G401.6 (cell line): Measurements from ENCODE around the gene PRRT2.

ENCODE experiments used
- FAIRE-seq: peaks from 2 replicates; lab custom pipeline; 2012; peaks lifted over from hg19 to GRCh38; lab: Jason Lieb, UNC

Gene PRRT2

DNA sequence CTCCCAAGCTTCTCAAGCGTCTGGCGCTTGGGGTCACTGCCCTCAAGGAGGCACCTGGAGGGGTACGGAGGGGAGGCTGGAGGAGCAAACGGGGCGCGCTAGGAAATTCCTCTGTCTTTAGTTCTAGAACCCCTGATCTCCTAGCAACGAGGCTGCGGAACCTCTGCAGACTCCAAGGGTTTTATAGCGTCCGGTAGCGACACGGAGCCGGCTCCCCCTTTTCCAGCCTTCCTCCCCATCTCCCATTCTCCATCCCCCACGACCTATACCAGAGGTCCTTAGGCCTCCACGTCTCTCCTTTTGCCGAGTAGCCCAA, 51.6 kb downstream of the PRRT2 start:
- no peak for FAIRE-seq

DNA sequence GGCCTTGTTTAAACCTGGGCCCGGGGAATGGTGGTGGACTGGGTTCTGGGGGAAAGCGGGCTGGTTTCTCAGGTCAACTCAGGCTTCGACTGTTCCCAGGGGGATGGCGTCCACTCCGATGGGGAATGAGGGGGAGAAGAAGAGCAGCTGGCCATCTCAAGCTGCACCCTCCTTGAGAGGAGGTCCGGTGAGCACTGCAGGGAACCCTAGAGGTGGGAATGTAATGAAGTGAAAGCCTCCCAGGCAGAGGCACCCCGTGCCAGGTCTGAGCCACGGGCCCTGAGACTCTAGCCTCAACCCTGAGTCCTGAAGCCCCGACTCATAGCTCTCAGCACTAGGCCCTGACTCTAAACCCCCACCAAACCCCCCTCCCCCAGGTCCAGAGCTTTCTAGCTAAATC, 52.2 kb downstream of the PRRT2 start:
- no peak for FAIRE-seq
